Right ventricle myocardium inferior (tissue), 1 donor: Measurements from ENCODE around the gene EPC2. TPM values are rescaled to one million over a fixed set of nuclear protein-coding genes. Genes with fewer than 3 reads are reported as not detected.
A peak's percentile ranks its signal among the peaks of the same experiment; 100 is the strongest.
"Not testable (repeated sequence)": the region's sequence is repeated elsewhere in the genome, so short reads cannot be mapped to it uniquely, and the experiment has no call there.

Experiments used
- ATAC-seq: fragments of 200-7000 bp; cut with Tn5 transposase; one replicate; pipeline ENCODE4 v1.9.1; 2020; ENCODE audit warnings: mild to moderate bottlenecking, moderate library complexity
- DNase-seq: peaks from one replicate; pipeline ENCODE4 v3.0.0; 2021; ENCODE audit errors: missing footprints
- intact Hi-C: fragments of 100-400 bp; cut with DNase I; formaldehyde crosslinking; loops from one replicate; pipeline ENCODE4 v1.11.0; 2022
- total RNA-seq: library from RNA; stranded (reverse); fragmentation: NEBNext Ultra II Directional; extraction: Animal tissue kit (Norgen Biotek cat#: 25700); gene quantifications from one replicate; pipeline ENCODE4 v1.2.1, GENCODE V29; 2021
- donor health status: DM: no; HTN: yes; CAD: no; lungs with severe emphysema.

Gene EPC2
- total RNA-seq, 1 donor from 2014 or later: 18.6 TPM

GRCh38 chr2:148658807-148659722 lies 14.5 kb downstream of the EPC2 start:
- ATAC-seq: no peak
- no peak for DNase-seq
- intact Hi-C loops: no loop called here

DNA sequence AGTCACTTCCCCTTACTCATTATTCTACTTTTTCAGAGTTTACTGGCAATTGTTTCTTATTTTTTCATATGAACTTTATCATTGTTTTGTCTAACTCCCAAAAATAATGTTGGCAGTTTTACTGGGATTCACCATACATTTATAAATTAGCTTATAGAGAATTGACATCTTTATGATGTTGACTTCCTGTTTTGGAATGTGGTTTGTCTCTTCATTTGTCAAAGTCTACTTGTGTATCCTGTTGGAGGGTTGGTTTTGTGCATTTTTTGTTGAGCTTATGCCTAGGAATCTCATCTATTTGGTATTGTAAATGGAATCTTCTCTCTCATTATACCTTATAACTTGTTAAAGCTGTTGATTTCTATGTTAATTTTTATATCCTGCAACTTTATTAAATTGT lies 16.4 kb downstream of the EPC2 start:
- no peak for DNase-seq
- intact Hi-C loops: no loop called here
- ATAC-seq: no peak

DNA sequence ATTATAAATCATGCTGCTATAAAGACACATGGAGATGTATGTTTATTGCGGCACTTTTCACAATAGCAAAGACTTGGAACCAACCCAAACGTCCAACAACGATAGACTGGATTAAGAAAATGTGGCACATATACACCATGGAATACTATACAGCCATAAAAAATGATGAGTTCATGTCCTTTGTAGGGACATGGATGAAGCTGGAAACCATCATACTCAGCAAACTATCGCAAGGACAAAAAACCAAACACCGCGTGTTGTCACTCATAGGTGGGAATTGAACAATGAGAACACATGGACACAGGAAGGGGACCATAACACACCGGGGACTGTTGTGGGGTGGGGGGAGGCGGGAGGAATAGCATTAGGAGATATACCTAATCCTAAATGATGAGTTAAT lies 17.8 kb downstream of the EPC2 start:
- ATAC-seq, intact Hi-C loops: not testable (repeated sequence)

DNA sequence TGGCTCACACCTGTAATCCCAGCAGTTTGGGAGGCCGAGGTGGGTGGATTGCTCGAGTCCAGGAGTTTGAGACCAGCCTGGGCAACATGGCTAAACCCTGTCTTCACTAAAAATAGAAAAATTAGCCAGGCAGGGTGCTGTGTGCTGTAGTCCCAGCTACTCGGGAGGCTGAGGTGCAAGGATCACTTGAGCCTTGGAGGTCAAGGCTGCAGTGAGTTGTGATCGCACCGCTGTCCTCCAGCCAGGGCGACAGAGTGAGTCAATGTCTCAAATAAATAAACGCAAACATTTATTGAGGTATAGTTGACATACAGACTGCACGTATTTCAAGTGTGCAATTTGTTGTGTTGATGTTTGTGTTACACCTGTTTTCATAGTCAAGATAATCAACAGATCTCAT lies 19.7 kb downstream of the EPC2 start:
- DNase-seq (no peak), ATAC-seq (no peak)
- intact Hi-C loops: no loop called here

More for the DNA sequence above, 17.8 kb downstream of the EPC2 start:
- DNase-seq: not testable (repeated sequence)

- ATAC-seq: no peak
Measured at GRCh38 chr2:148666555-148666954, 22.0 kb downstream of the EPC2 start.

GRCh38 chr2:148667113-148667836 lies 22.7 kb downstream of the EPC2 start:
- intact Hi-C loops: no loop called here

More at GRCh38 chr2:148666555-148666954, 22.0 kb downstream of the EPC2 start:
- no peak for DNase-seq
- intact Hi-C loops: no loop called here

GRCh38 chr2:148670773-148671172 lies 26.2 kb downstream of the EPC2 start:
- ATAC-seq (no peak), DNase-seq (no peak)
- intact Hi-C loops: no loop called here

More at GRCh38 chr2:148667113-148667836, 22.7 kb downstream of the EPC2 start:
- DNase-seq (no peak), ATAC-seq (no peak)

DNA sequence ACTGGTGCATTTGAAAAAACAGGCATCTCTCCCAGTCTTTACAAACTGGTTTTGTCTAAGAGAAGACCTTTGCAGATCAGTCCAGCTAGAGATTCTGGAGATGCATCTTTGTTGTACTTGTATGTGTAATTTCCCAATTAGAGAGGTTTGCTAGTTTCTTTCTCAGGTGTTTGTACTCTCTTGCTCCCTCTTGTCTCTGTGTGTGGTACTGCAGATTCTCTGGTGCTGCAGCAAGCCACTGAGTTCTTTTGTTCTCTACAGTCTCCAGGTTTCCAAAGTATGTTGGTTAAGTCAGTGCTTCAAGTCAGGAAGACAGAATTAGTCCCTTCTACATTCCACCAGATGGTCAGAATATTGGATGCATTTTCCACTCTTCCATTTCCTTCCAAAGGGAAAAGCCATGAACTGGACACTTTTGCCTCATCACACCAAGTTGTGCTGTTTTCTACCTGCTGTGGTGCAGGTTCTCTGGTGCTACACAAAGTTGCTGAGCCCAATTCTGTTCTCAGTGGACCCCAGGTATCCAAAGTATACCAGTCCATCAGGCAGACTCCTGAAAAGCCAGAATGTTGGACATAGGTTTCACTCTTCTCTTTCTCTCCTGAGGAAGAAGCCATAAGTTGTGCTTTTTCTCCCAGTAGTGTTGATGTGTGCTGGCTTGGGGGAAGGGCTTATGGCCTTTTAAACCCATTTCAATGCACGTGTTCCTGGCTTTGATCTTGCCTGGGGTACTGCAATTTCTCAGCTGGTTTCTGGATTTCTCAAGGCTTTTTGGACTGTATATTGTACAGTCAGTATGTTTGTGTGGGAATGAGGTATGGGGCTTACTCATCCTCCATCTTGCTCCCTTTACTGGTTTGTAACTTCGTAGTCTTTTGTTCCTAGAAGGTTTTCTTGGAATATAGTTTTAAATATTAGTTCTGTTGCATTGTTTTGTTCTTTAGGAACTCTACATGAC lies 29.8 kb downstream of the EPC2 start:
- ATAC-seq: no peak
- intact Hi-C loops: no loop called here
- no peak for DNase-seq

GRCh38 chr2:148675708-148676107 lies 31.2 kb downstream of the EPC2 start:
- intact Hi-C loops: no loop called here
- no peak for DNase-seq
- ATAC-seq: peak; percentile 26

GRCh38 chr2:148678302-148679179 lies 34.0 kb downstream of the EPC2 start:
- intact Hi-C loops, DNase-seq: not testable (repeated sequence)

GRCh38 chr2:148680462-148680861 lies 35.9 kb downstream of the EPC2 start:
- intact Hi-C loops: no loop called here
- no peak for DNase-seq
- no peak for ATAC-seq

More at GRCh38 chr2:148678302-148679179, 34.0 kb downstream of the EPC2 start:
- not testable (repeated sequence) for ATAC-seq

GRCh38 chr2:148681443-148681842 lies 36.9 kb downstream of the EPC2 start:
- intact Hi-C loops: no loop called here
- ATAC-seq: no peak
- no peak for DNase-seq

GRCh38 chr2:148681862-148682261 lies 37.3 kb downstream of the EPC2 start:
- ATAC-seq, DNase-seq, intact Hi-C loops: not testable (repeated sequence)

DNA sequence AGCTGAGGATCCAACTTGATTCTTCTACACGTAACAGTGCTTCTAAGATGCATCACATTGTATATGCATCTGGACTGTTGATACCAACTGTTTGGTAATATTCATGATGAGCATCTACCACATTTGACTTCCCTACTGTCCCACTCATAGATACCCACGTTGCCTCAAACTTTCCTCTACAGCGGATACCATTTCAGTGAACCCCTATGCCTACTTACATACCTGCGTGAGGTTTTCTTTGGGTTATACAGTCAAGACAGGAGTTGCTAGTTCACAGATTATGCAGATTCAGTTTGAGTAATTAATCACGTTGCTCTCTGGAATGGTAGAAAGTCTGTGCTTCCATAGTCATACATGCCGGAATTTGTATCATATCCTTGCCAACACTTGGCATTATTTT lies 40.0 kb downstream of the EPC2 start:
- no peak for DNase-seq
- no peak for ATAC-seq
- intact Hi-C loops: no loop called here

GRCh38 chr2:148687543-148687942 lies 43.0 kb downstream of the EPC2 start:
- no peak for DNase-seq
- intact Hi-C loops: no loop called here
- ATAC-seq: no peak

DNA sequence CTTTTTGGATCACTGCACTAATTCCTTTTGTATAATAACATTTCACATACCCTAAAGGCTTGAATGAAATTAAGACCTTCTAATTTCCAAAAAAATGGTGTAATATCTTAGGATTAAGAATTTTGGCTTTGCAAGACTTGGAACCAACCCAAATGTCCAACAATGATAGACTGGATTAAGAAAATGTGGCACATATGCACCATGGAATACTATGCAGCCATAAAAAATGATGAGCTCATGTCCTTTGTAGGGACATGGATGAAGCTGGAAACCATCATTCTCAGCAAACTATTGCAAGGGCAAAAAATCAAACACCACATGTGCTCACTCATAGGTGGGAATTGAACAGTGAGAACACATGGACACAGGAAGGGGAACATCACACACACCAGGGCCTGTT lies 43.5 kb downstream of the EPC2 start:
- intact Hi-C loops, ATAC-seq, DNase-seq: not testable (repeated sequence)

DNA sequence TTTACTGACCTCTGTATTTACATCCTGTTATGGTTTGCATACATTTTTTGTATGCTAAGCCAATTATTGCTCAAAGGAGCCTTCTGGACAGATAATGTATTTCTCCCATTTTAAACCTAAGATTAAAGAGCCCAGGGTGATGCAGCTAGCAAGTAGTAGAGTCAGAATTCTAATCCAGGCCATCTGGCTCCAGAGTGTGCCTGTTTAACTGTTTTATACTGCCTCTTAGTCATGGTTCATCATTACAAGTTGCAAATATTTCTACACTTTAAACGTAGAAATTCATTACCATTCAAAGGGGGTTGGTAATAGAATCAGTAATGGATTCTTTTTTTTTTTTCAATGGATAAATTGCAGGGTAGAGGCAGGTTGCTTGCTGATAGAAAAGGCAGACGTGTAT lies 52.4 kb downstream of the EPC2 start:
- intact Hi-C loops: no loop called here
- DNase-seq (no peak), ATAC-seq (no peak)

DNA sequence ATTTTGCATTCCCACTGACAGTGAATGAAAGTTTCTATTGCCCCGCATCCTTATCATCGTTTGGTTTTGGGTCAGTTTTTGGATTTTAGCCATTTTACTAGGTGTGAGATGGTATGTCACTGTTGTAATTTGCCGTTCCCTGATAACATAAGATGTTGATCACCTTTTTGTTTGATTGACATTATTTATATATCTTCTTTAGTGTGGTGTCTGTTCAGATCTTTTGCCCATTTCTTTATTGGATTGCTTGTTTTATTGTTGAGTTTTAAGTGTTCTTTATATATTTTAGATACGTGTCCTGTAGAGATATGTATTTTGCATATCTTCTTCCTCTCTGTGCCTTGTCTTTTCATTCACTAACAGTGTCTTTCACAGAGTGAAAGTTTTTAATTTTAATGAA lies 55.3 kb downstream of the EPC2 start:
- no peak for ATAC-seq
- no peak for DNase-seq
- intact Hi-C loops: no loop called here
